ENCODE results near the gene NFATC3. TPM values are rescaled to one million over a fixed set of nuclear protein-coding genes. Genes with fewer than 3 reads are reported as not detected.
A peak's percentile ranks its signal among the peaks of the same experiment; 100 is the strongest.

Gene NFATC3
- total and polyA plus RNA-seq, 2 donors (not counting 1 experiment from before 2014, with no cell fraction given): 33.4 to 115 TPM

DNA sequence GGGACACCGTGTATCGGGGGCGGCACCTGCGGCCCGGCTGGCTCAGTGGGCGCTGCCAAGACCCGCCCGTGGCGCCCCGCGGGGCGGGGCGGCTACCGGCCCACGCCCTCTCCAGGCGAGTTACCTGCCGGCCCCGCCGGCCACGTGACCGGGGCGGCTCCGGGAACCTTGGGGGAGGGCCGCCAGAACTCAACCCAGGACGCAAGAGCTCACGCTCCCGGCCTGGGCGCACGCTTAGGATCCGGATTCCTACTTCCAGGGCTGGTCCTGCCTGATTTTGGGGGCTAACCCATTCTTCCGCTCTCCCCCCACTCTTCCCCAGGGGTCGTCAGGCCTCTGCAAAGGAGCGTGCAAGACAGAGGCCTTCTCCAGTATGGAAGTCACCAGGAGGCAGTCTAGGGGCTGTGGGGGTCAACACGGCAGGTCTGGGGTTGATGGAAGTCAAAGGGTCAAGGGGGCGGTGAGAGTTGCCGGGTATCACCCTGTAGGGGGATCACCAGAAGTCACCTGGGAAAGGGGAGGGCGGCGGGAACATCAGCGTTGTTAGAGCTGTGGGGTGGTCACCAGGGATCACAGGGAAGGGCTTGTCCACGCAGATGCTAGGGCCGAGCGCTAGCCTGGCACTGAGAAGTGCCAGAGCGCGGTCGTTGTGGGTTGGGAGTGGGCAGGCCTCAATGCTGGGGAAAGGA lies 151.1 kb downstream of the NFATC3 start:
- Histone ChIP-seq H3K9ac (ENCODE audit: low read length) (peak overlapping the region; percentile 70), H2AFZ (ENCODE audit: insufficient read depth, low read depth, low read length, poor library complexity, severe bottlenecking) (peak overlapping the region; percentile 84), H3K4me1 (ENCODE audit: control insufficient read depth in 2 of 2, insufficient read depth in 2 of 2, low read length in 2 of 2) (peaks cover 22 to 42% of the 10 kb centered on the region in 2 donors), H3K27me3 (replicated peaks in 1 of 4; ENCODE audit: control extremely low read depth in 1 of 4, control insufficient read depth in 3 of 4, insufficient read depth in 4 of 4, low read length in 3 of 4) (no peaks in the 10 kb centered on the region), H3K27ac (ENCODE audit: low read length in 2 of 2) (no peak overlapping the region), H3K9me3 (ENCODE audit: control extremely low read depth in 1 of 3, control insufficient read depth in 2 of 3, insufficient read depth in 1 of 3, low read length in 2 of 3) (peaks cover 0 to 3% (median 0%) of the 10 kb centered on the region in 3 donors), H3K4me2 (replicated peaks; ENCODE audit: low read depth, low read length, poor library complexity, severe bottlenecking) (peak overlapping the region; percentile 92), H3K36me3 (replicated peaks in 1 of 2; ENCODE audit: control extremely low read depth in 1 of 2, control insufficient read depth in 1 of 2, extremely low read depth in 1 of 2, insufficient read depth in 2 of 2, low read length in 1 of 2) (peaks cover 0 to 5% of the 10 kb centered on the region in 2 experiments), H3K79me2 (ENCODE audit: control insufficient read depth, insufficient read depth, low read length) (no peaks in the 10 kb centered on the region), H4K20me1 (ENCODE audit: control insufficient read depth, insufficient read depth, low read length, poor library complexity, severe bottlenecking) (no peaks in the 10 kb centered on the region), H3K4me3 (ENCODE audit: control extremely low read depth in 1 of 5, extremely low read depth in 1 of 5, insufficient read depth in 1 of 5, low read depth in 2 of 5, low read length in 4 of 5) (peak overlapping the region; percentile 36 to 76 (median 68))
- Mint-ChIP-seq H3K9me3 (ENCODE audit: insufficient read depth) (no peaks in the 10 kb centered on the region), H3K27me3 (no peaks in the 10 kb centered on the region), H3K4me1 (peaks cover 40% of the 10 kb centered on the region), H3K27ac (peak overlapping the region; percentile 67), H3K4me3 (peak overlapping the region; percentile 98)
- CTCF ChIA-PET: interaction anchor here (0.7 to 3.4 kb wide), 9 partner anchors 9 to 166 kb away, joined by 3 to 24 read pairs (median 6); partner anchors contain the start of gene PLA2G15
- ATAC-seq (ENCODE audit: low read depth): peak; percentile 9
- intact Hi-C loops (cut with micrococcal nuclease): loop anchor here (2.0 to 5.0 kb wide), 2 partner anchors 404 to 429 kb away; partner anchors contain the start of genes RANBP10 and TSNAXIP1
- POLR2A ChIA-PET: interaction anchor here (0.6 kb wide), 1 partner anchor 115 kb away, joined by 4 read pairs; no protein-coding TSS in a partner anchor
- WGBS (ENCODE audit: insufficient coverage): 7% methylated on average over 45 of the region's 45 CpGs
- no peak for TF ChIP-seq EZH2 (IDR thresholded peaks at IDR 0.05; ENCODE audit: borderline replicate concordance, insufficient read depth, low read depth, low read length, poor library complexity, severe bottlenecking)
- TF ChIP-seq, protein P1, sequence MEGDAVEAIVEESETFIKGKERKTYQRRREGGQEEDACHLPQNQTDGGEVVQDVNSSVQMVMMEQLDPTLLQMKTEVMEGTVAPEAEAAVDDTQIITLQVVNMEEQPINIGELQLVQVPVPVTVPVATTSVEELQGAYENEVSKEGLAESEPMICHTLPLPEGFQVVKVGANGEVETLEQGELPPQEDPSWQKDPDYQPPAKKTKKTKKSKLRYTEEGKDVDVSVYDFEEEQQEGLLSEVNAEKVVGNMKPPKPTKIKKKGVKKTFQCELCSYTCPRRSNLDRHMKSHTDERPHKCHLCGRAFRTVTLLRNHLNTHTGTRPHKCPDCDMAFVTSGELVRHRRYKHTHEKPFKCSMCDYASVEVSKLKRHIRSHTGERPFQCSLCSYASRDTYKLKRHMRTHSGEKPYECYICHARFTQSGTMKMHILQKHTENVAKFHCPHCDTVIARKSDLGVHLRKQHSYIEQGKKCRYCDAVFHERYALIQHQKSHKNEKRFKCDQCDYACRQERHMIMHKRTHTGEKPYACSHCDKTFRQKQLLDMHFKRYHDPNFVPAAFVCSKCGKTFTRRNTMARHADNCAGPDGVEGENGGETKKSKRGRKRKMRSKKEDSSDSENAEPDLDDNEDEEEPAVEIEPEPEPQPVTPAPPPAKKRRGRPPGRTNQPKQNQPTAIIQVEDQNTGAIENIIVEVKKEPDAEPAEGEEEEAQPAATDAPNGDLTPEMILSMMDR (IDR thresholded peaks at IDR 0.05): no peak
- peak; percentile 70 for DNase-seq

- no peak overlapping the region for H3K27ac ChIP-seq (ENCODE audit: low read length in 2 of 2)
- POLR2A ChIA-PET: no interaction called here
- no peak for TF ChIP-seq EZH2 (IDR thresholded peaks at IDR 0.05; ENCODE audit: borderline replicate concordance, insufficient read depth, low read depth, low read length, poor library complexity, severe bottlenecking)
- TF ChIP-seq, protein P1 (IDR thresholded peaks at IDR 0.05): no peak
- peak overlapping the region; percentile 70 for H3K9ac ChIP-seq (ENCODE audit: low read length)
- H3K4me3 Mint-ChIP-seq: peak overlapping the region; percentile 98
- CTCF ChIA-PET: interaction anchor here (0.7 to 3.4 kb wide), 10 partner anchors 9 to 196 kb away, joined by 3 to 24 read pairs (median 6); partner anchors contain the start of gene PLA2G15
- no peaks in the 10 kb centered on the region for H3K27me3 Mint-ChIP-seq
- H3K4me2 ChIP-seq (replicated peaks; ENCODE audit: low read depth, low read length, poor library complexity, severe bottlenecking): peak overlapping the region; percentile 92
- intact Hi-C loops (cut with micrococcal nuclease): loop anchor here (1.0 to 5.0 kb wide), 6 partner anchors 8 to 430 kb away; partner anchors contain the start of genes PLA2G15, RANBP10, SLC7A6 and SMPD3
- H3K9me3 Mint-ChIP-seq (ENCODE audit: insufficient read depth): no peaks in the 10 kb centered on the region
- ATAC-seq (ENCODE audit: low read depth): peak; percentile 4
- WGBS (ENCODE audit: insufficient coverage): 3% methylated on average over 20 of the region's 21 CpGs
- peak overlapping the region; percentile 84 for H2AFZ ChIP-seq (ENCODE audit: insufficient read depth, low read depth, low read length, poor library complexity, severe bottlenecking)
- H3K27ac Mint-ChIP-seq: peak overlapping the region; percentile 67
- H3K36me3 ChIP-seq (replicated peaks in 1 of 2; ENCODE audit: control extremely low read depth in 1 of 2, control insufficient read depth in 1 of 2, extremely low read depth in 1 of 2, insufficient read depth in 2 of 2, low read length in 1 of 2): no peaks in the 10 kb centered on the region
- peak overlapping the region; percentile 36 to 76 (median 68) for H3K4me3 ChIP-seq (ENCODE audit: control extremely low read depth in 1 of 5, extremely low read depth in 1 of 5, insufficient read depth in 1 of 5, low read depth in 2 of 5, low read length in 4 of 5)
- peaks cover 40% of the 10 kb centered on the region for H3K4me1 Mint-ChIP-seq
- H3K79me2 ChIP-seq (ENCODE audit: control insufficient read depth, insufficient read depth, low read length): no peaks in the 10 kb centered on the region
- no peaks in the 10 kb centered on the region for H3K27me3 ChIP-seq (replicated peaks in 1 of 4; ENCODE audit: control extremely low read depth in 1 of 4, control insufficient read depth in 3 of 4, insufficient read depth in 4 of 4, low read length in 3 of 4)
- peaks cover 22 to 42% of the 10 kb centered on the region in 2 donors for H3K4me1 ChIP-seq (ENCODE audit: control insufficient read depth in 2 of 2, insufficient read depth in 2 of 2, low read length in 2 of 2)
- H3K9me3 ChIP-seq (ENCODE audit: control extremely low read depth in 1 of 3, control insufficient read depth in 2 of 3, insufficient read depth in 1 of 3, low read length in 2 of 3): peaks cover 0 to 3% (median 0%) of the 10 kb centered on the region in 3 donors
- no peaks in the 10 kb centered on the region for H4K20me1 ChIP-seq (ENCODE audit: control insufficient read depth, insufficient read depth, low read length, poor library complexity, severe bottlenecking)
- DNase-seq: peak; percentile 63
Observed at GRCh38 chr16:68236826-68237242, 151.7 kb downstream of the NFATC3 start.

All from B cell (primary cell).